ENCODE data around the gene TCEA2.

The TCEA2 gene

DNA sequence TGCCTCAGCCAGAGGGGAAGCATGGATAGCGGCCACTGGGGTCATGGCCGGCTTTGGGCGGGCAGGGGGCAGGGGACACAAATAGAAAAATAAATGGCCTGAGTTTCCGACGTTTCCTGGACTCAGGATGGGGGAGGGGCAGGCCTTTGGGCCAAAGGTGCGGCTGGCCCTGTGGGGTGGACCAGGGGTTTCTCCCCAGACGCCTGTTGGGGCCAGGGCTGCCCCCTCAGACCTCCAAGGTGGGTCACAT, 6.4 kb upstream of the TCEA2 start:
- no peaks in the 10 kb centered on the region for H3K9me3 ChIP-seq (ENCODE audit: insufficient read depth, low read depth, low read length)
- no peaks in the 10 kb centered on the region for H3F3A ChIP-seq (ENCODE audit: low read depth)
- H3K36me3 ChIP-seq (ENCODE audit: insufficient read depth, low read length), result no peaks in the 10 kb centered on the region
- H3K4me2 ChIP-seq (ENCODE audit: low read depth, low read length, poor library complexity, severe bottlenecking), result no peak overlapping the region
- H2AFZ ChIP-seq (ENCODE audit: low read length), result no peak overlapping the region
- H3K4me3 ChIP-seq (ENCODE audit: low read length, poor library complexity, severe bottlenecking), result no peak overlapping the region
- no peaks in the 10 kb centered on the region for H4K20me1 ChIP-seq (ENCODE audit: insufficient read depth, low read length, poor library complexity, severe bottlenecking)
- no peak overlapping the region for H3K9ac ChIP-seq (ENCODE audit: low read depth, low read length, poor library complexity, severe bottlenecking)
- H3K9me2 ChIP-seq (replicated peaks; ENCODE audit: low read depth, low read length), result no peaks in the 10 kb centered on the region
- no peaks in the 10 kb centered on the region for H3K79me2 ChIP-seq (ENCODE audit: insufficient read depth, low read length)
- peaks cover 18% of the 10 kb centered on the region for H3K4me1 ChIP-seq (ENCODE audit: insufficient read depth, low read length, poor library complexity, severe bottlenecking)
- H3K27me3 ChIP-seq (ENCODE audit: insufficient read depth, low read length, poor library complexity, severe bottlenecking), result no peaks in the 10 kb centered on the region
- TF ChIP-seq EZH2phosphoT487 (IDR thresholded peaks at IDR 0.05; ENCODE audit: borderline replicate concordance) (no peak), CTCF (conservative IDR thresholded peaks at IDR 0.05; ENCODE audit: low read length) (no peak)

- no peaks in the 10 kb centered on the region for H3F3A ChIP-seq (ENCODE audit: low read depth)
- H4K20me1 ChIP-seq (ENCODE audit: insufficient read depth, low read length, poor library complexity, severe bottlenecking), result no peaks in the 10 kb centered on the region
- H3K79me2 ChIP-seq (ENCODE audit: insufficient read depth, low read length), result no peaks in the 10 kb centered on the region
- H3K9me3 ChIP-seq (ENCODE audit: insufficient read depth, low read depth, low read length), result no peaks in the 10 kb centered on the region
- TF ChIP-seq CTCF (conservative IDR thresholded peaks at IDR 0.05; ENCODE audit: low read length) (no peak), EZH2phosphoT487 (IDR thresholded peaks at IDR 0.05; ENCODE audit: borderline replicate concordance) (no peak)
- no peaks in the 10 kb centered on the region for H3K27me3 ChIP-seq (ENCODE audit: insufficient read depth, low read length, poor library complexity, severe bottlenecking)
- H3K4me2 ChIP-seq (ENCODE audit: low read depth, low read length, poor library complexity, severe bottlenecking), result no peak overlapping the region
- H3K36me3 ChIP-seq (ENCODE audit: insufficient read depth, low read length), result no peaks in the 10 kb centered on the region
- peaks cover 18% of the 10 kb centered on the region for H3K4me1 ChIP-seq (ENCODE audit: insufficient read depth, low read length, poor library complexity, severe bottlenecking)
- no peaks in the 10 kb centered on the region for H3K9me2 ChIP-seq (replicated peaks; ENCODE audit: low read depth, low read length)
- no peak overlapping the region for H3K4me3 ChIP-seq (ENCODE audit: low read length, poor library complexity, severe bottlenecking)
- no peak overlapping the region for H2AFZ ChIP-seq (ENCODE audit: low read length)
- H3K9ac ChIP-seq (ENCODE audit: low read depth, low read length, poor library complexity, severe bottlenecking), result no peak overlapping the region
Observed at GRCh38 chr20:64056889-64057627, 5.9 kb upstream of the TCEA2 start.

DNA sequence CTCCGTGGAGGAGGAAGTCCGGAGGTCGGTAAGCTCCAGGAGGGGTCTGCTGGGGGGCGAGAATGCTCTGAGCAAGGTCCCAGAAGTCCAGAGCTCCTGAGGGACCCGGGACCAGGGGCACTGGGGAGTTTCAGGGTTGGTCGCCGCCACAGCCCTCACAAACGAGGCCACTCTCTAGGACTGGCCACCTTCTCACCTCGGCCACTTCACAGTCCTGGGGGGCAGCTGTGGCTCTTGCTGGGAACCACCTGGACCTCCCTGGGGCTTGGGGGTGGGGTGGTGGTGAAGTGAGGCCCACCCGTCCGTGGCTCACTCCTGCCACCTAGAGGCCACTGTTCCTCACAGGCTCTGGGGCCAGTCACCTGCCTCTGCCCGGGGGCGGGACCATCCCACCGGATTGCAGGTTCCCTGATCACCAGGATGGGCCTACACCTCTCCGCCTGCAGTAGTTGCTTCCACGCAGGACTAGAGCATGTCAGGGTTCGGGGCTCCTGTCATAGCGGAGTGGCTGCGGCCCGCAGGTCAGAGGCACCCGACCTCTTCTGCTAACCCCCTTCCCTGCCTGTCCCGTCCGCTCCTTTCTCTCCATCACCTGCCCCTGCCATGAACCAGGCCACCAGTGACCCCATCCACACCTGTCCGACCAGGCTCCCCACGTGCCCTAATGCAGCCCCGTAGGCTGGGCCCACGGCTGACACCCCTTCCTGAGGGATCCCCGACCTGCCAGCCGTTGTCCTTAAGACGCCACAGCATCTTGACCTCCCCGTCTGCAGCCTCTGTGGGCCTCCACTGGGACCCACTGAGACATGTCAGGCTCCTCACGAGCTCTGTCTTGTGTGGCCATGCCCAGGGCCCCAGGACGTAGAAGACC, 5.1 kb upstream of the TCEA2 start:
- H4K20me1 ChIP-seq (ENCODE audit: insufficient read depth, low read length, poor library complexity, severe bottlenecking), result no peaks in the 10 kb centered on the region
- no peak overlapping the region for H3K4me3 ChIP-seq (ENCODE audit: low read length, poor library complexity, severe bottlenecking)
- H3K4me2 ChIP-seq (ENCODE audit: low read depth, low read length, poor library complexity, severe bottlenecking), result no peak overlapping the region
- no peaks in the 10 kb centered on the region for H3K9me2 ChIP-seq (replicated peaks; ENCODE audit: low read depth, low read length)
- no peaks in the 10 kb centered on the region for H3K27me3 ChIP-seq (ENCODE audit: insufficient read depth, low read length, poor library complexity, severe bottlenecking)
- H3K4me1 ChIP-seq (ENCODE audit: insufficient read depth, low read length, poor library complexity, severe bottlenecking), result peaks cover 22% of the 10 kb centered on the region
- H2AFZ ChIP-seq (ENCODE audit: low read length), result no peak overlapping the region
- H3K9ac ChIP-seq (ENCODE audit: low read depth, low read length, poor library complexity, severe bottlenecking), result no peak overlapping the region
- H3K9me3 ChIP-seq (ENCODE audit: insufficient read depth, low read depth, low read length), result no peaks in the 10 kb centered on the region
- H3K36me3 ChIP-seq (ENCODE audit: insufficient read depth, low read length), result no peaks in the 10 kb centered on the region
- H3F3A ChIP-seq (ENCODE audit: low read depth), result no peaks in the 10 kb centered on the region
- TF ChIP-seq EZH2phosphoT487 (IDR thresholded peaks at IDR 0.05; ENCODE audit: borderline replicate concordance), result no peak
- TF ChIP-seq CTCF (conservative IDR thresholded peaks at IDR 0.05; ENCODE audit: low read length), result peak; percentile 77
- no peaks in the 10 kb centered on the region for H3K79me2 ChIP-seq (ENCODE audit: insufficient read depth, low read length)
